Stimulated activated effector memory CD8-positive, alpha-beta T cell treated with anti-CD3 and anti-CD28 coated beads, Interleukin-12 subunit alpha, Interleukin-12 subunit beta, amount 100 ng/mL, for 72 hours (primary cell): ENCODE measurements around the gene LRRN4CL.
"Not testable (repeated sequence)": the region's sequence is repeated elsewhere in the genome, so short reads cannot be mapped to it uniquely, and the experiment has no call there.

Source experiments
- ATAC-seq: fragments of 150-1000 bp; cut with Tn5 transposase; 2 replicates; pipeline ENCODE4 v1.10.0; 2021
- DNase-seq, 2 donors: peaks; one replicate each; pipeline ENCODE4 v3.0.0; 2021 to 2022; ENCODE audit warnings: low spot score in 2 of 2
- H3K27ac Mint-ChIP-seq: one replicate; pipeline ENCODE4 v1.8.0; 2022; ENCODE audit warnings: mild to moderate bottlenecking, mixed read lengths
- H3K36me3 Mint-ChIP-seq: one replicate; pipeline ENCODE4 v1.8.0; 2022; ENCODE audit warnings: mild to moderate bottlenecking, mixed read lengths
- H3K4me1 Mint-ChIP-seq: one replicate; pipeline ENCODE4 v1.8.0; 2022; ENCODE audit warnings: mixed read lengths
- H3K4me3 Mint-ChIP-seq: one replicate; pipeline ENCODE4 v1.8.0; 2022; ENCODE audit warnings: mild to moderate bottlenecking, mixed read lengths
- H3K9me3 Mint-ChIP-seq: one replicate; pipeline ENCODE4 v1.8.0; 2022; ENCODE audit warnings: mixed read lengths

LRRN4CL gene

DNA sequence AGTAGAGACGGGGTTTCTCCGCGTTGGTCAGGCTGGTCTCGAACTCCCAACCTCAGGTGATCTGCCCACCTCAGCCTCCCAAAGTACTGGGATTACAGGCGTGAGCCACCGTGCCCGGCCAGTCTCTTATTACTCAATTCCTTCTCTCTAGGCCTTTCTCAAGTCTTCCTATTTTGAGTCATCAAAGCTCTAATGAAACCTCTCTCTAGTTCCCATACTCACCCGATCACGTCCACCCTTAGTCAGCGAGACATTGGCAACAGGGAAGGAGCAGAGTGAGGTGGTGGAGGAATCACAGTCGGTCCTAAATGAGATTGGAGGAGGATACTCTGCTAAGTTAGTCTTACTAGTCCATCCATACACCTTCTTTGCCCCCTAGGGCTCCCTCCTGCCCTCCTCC, 12.9 kb upstream of the LRRN4CL start:
- DNase-seq (no peak), ATAC-seq (peak; percentile 48)
- peaks cover 25% of the 10 kb centered on the region for H3K4me1 Mint-ChIP-seq
- H3K4me3 Mint-ChIP-seq: no peak overlapping the region
- H3K36me3 Mint-ChIP-seq: peaks cover 66% of the 10 kb centered on the region
- H3K9me3 Mint-ChIP-seq: no peaks in the 10 kb centered on the region
- H3K27ac Mint-ChIP-seq: peak overlapping the region; percentile 76

DNA sequence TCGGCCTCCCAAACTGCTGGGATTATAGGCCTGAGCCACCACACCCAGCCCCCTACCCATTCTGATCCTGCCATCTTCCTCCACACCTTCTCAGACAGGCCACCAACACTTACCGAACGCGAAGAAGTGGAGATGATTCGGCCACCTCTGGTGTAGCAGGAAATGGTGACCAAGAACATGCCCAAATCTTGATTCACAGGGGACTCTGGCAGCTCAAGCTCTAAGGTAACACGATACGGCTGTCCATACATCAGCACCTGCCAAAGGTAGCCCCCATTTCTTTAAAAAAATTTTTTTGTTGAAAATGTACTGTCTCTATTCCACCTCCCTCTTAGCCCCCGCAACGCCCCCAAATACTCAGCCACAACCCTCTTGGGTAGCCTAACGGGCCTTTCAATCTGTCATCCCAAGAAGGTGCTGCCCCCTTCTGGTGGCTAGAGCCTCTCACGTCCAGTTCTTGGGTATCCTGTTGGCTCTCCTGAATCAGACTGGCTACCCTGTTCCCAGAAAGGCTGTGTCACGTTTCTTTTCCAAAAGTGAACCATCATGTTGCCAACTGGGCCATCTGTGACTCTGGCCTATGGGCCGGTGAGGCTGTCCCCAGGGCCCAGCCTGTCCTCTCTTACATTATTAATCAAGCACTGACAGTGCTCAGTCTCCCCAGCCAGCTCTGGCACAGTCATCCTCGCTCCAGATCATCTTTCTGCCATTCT, 5.3 kb upstream of the LRRN4CL start:
- Mint-ChIP-seq H3K36me3 (peaks cover 58% of the 10 kb centered on the region), H3K9me3 (no peaks in the 10 kb centered on the region), H3K4me3 (no peak overlapping the region), H3K27ac (peak overlapping the region; percentile 41), H3K4me1 (peaks cover 9% of the 10 kb centered on the region)
- peak; percentile 85 for ATAC-seq
- peak; percentile 64 to 86 for DNase-seq

DNA sequence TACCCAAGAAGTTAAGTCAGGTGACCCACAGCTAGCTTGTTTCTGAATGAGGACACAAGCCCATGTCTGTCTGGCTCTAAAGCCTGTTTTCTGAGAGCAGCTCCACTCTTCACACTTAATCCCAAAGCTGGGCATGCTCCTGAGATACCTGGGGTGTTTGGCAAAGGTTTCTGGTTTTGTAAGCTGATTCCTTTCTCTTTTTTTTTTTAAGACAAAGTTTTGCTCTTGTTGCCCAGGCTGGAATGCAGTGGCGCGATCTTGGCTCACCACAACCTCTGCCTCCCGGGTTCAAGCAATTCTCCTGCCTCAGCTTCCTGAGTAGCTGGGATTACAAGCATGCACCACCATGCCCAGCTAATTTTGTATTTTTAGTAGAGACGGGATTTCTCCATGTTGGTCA, 4.3 kb upstream of the LRRN4CL start:
- not testable (repeated sequence) for H3K4me3 Mint-ChIP-seq, DNase-seq, H3K27ac Mint-ChIP-seq, ATAC-seq, H3K9me3 Mint-ChIP-seq, H3K4me1 Mint-ChIP-seq
- H3K36me3 Mint-ChIP-seq: peaks cover 57% of the 10 kb centered on the region

DNA sequence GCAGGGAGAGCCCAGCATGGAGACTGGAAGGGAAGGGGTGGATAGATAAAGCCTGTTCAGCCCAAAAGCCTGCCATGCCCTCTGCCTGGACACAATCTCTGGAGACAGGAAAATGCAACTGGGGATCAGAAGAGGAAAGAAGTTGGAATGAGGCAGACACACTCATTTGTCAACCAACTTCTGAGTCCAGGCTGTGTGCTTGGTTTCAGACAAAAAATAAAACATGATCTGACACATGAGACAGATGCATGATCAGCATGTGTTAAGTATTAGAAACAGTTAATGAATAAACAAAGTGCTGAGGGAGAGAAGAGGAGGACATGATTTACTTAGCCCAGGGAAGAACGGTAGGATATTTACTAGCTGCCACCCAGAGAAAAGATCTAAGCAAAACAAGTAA, 839 bp downstream of the LRRN4CL start:
- H3K36me3 Mint-ChIP-seq: peaks cover 26% of the 10 kb centered on the region
- DNase-seq: no peak

DNA sequence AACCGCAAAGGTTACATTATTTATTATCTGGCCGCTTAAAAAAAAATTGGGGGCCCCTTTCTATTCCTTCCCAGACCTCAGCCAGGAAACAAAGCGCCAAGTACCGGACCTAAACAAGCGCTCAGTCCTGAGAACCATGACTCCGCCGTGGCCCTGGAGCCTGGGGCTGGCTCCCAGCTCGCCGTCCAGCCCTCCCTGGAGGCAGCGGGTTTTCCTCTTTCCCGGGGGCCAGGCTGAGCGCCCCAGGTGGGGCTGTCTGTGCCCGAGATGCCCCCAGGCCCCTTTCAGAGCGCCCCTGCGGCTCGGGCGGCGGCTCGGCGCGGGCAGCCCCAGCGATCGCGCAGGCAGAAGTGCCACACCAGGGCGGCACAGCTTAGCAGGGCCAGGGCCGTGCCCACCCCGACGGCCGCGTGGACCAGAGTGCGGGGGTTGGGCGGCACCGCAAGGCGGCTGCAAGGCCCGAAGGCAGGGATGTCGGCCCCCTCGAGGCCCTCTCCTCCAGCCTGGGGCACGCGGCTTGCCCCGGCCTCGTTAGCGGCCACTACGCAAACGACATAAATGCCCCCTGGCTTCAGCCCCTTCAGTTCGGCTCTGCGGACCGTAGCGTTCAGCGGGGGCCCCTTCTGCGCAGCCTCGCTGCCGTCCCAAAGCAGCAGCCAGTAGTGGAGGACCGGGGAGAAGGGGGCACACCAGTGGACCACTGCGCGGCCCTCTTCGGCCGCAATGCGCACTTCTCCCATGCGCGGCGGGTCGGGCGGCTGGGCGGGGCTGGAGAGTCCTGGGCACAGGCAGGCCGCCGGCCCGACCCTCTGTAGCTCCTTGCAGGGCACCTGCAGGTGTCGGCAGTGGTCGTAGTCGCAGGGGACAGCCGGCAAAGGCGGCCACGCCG, 1.6 kb downstream of the LRRN4CL start:
- Mint-ChIP-seq H3K27ac (no peak overlapping the region), H3K9me3 (no peaks in the 10 kb centered on the region), H3K4me3 (no peak overlapping the region), H3K36me3 (peaks cover 23% of the 10 kb centered on the region), H3K4me1 (no peaks in the 10 kb centered on the region)
- peak; percentile 16 for ATAC-seq
- no peak for DNase-seq

More for the DNA sequence above, 839 bp downstream of the LRRN4CL start:
- H3K4me3 Mint-ChIP-seq: no peak overlapping the region
- no peak for ATAC-seq
- H3K4me1 Mint-ChIP-seq: no peaks in the 10 kb centered on the region
- no peaks in the 10 kb centered on the region for H3K9me3 Mint-ChIP-seq
- H3K27ac Mint-ChIP-seq: no peak overlapping the region

DNA sequence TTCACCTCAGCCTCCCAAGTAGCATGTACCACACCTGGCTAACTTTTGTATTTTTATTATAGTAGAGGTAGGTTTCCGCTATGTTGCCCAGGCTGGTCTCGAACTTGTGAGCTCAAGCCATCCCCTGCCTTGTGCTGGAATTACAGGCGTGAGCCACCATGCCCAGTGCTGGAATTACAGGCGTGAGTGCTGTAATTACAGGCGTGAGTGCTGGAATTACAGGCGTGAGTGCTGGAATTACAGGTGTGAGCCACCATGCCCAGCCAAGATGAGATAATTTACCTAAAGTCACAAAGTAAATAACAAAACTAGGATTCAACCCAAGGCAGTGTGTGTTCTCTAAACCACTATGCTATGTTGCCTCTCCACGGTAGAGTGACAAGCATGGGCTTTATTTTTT, 6.8 kb downstream of the LRRN4CL start:
- Mint-ChIP-seq H3K4me1 (peaks cover 21% of the 10 kb centered on the region), H3K9me3 (no peaks in the 10 kb centered on the region), H3K36me3 (peaks cover 18% of the 10 kb centered on the region), H3K4me3 (no peak overlapping the region), H3K27ac (no peak overlapping the region)
- DNase-seq (no peak), ATAC-seq (no peak)

DNA sequence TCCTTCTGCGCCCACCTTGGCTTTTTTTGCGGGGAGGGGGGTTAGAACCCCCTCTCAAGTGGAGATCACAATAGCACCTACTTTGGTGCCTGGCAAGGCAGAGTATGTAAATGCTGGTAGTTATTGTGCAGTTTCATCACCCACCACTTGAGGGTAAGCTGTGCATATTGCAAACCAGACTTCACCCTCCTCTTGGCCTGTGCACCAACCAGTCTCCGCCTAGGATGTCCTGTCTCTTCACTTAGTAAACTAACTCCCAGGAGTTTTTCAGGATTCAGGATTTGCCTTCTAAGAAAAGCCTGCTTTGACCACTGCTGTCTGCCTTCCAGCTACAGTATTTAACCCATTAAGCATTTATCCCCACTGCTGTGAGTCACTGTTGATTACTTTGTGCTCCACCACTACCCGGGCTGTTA, 8.5 kb downstream of the LRRN4CL start:
- H3K36me3 Mint-ChIP-seq: peaks cover 35% of the 10 kb centered on the region
- no peak overlapping the region for H3K27ac Mint-ChIP-seq
- no peaks in the 10 kb centered on the region for H3K9me3 Mint-ChIP-seq
- H3K4me1 Mint-ChIP-seq: peaks cover 36% of the 10 kb centered on the region
- H3K4me3 Mint-ChIP-seq: peak overlapping the region; percentile 91
- ATAC-seq (peak; percentile 81), DNase-seq (peak in 1 of 2 donors; percentile 65)

DNA sequence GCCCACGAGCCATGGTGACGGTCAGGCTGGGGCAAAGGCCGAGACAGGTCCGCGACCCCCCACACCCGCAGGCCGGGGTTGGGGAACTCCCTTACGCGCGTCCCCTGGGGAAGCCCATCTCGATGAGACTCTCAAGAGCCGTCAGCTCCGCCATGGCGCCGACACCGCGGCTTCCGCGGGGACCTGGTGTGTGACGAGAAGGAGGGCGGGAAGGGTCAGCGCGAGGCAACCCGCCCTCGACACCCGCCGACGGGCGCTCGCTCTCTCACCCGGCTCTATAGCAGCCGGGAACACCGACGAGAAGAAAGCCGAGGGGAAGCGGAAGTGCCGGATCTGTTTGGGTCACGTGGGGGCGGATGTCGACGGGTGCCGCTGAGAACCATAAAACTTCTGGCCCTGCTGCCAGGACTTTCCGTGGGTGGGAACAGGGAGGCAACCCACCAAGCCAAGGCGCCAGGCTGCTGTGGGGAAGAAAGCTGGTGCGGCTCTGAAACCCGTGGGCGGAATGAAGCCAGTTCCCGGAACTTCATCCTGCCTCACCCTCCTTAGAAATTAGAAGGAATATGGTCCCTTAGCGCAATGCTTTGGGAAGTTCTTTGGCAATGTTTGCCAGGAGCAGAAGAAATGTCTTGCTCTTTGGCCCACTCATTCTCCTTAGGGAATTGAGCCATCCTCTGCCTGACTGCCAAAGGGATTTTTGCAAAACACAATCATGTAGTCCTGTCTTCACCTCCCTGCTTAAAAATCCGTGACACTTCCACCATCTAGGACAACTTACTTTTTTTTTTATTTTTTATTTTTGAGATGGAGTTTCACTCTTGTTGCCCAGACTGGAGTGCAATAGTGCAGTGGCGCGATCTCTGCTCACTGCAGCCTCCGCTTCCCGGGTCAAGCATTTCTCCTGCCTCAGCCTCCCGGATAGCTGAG, 10.3 kb downstream of the LRRN4CL start, which contains the start of gene UBXN1:
TSS of gene UBXN1 (minus strand) at position 304 of the 927 bp plus-strand sequence. CDS start at position 154, 150 bp downstream.
- peaks cover 42% of the 10 kb centered on the region for H3K4me1 Mint-ChIP-seq
- H3K9me3 Mint-ChIP-seq: no peaks in the 10 kb centered on the region
- H3K36me3 Mint-ChIP-seq: peaks cover 52% of the 10 kb centered on the region
- H3K27ac Mint-ChIP-seq: peak within 1 kb of the TSS; percentile 97
- peak within 1 kb of the TSS; percentile 91 for H3K4me3 Mint-ChIP-seq
- DNase-seq: peak; percentile 60 to 90
- ATAC-seq: peak; percentile 91

DNA sequence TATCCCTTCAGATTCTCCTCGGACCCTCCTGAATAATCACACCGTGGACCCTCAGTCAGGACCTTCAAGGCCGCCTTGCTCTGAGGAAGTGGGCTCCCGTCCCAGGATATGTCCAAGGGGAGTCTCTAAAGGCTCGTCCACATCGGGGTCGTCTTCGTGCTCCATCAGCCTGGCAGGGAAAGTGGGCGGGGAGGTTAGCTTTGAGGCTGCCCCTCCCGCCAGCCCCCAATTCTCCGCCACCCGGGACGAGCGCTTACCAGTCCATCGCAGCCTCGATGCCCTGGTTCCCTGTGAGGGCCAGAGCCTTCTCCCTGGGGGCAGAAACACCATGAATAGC, 10.9 kb downstream of the LRRN4CL start:
- peak in 1 of 2 donors; percentile 56 for DNase-seq
- peaks cover 42% of the 10 kb centered on the region for H3K4me1 Mint-ChIP-seq
- ATAC-seq: no peak
- H3K36me3 Mint-ChIP-seq: peaks cover 58% of the 10 kb centered on the region
- H3K27ac Mint-ChIP-seq: peak overlapping the region; percentile 97
- no peaks in the 10 kb centered on the region for H3K9me3 Mint-ChIP-seq
- peak overlapping the region; percentile 91 for H3K4me3 Mint-ChIP-seq

DNA sequence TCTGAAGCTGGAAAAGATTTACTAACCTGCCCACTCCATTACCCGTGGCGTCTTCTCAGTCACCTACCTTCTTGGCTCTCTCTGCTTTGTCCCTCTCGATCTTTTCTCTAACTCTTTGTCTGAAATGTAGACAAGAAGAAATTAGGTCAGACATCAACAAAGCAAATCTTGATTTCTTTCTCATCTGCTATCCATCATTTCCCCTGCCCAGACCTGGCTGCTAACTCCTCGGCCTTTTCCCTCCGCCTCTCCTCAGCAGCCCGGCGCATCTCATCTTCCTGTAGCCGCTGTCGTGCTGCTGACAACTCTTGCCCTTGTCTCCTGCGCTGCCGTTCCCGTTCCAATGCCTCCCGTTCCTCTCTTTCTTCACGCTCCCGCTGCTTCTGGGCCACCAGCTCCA, 11.6 kb downstream of the LRRN4CL start:
- Mint-ChIP-seq H3K27ac (peak overlapping the region; percentile 97), H3K4me3 (peak overlapping the region; percentile 91), H3K9me3 (no peaks in the 10 kb centered on the region), H3K36me3 (peaks cover 64% of the 10 kb centered on the region), H3K4me1 (peaks cover 42% of the 10 kb centered on the region)
- DNase-seq (no peak), ATAC-seq (no peak)

DNA sequence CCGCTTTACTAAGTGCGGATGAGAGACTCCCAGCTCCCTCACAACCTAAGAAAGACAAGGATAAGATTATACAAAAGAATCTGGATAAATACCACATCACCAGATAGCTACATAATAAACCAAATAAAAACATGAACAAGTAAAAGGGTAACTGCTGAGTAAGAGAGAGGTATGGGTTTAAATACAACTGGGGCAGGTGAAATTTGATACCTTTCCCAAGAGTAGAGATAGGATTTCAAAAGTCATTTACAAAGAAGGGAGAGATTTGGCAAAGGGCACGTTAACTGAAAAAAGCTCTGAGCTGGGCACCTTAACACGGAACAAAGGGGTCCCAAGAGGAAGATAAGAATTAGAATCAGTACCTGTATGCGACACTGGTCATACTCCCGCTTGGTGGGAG, 12.2 kb downstream of the LRRN4CL start:
- Mint-ChIP-seq H3K4me1 (peaks cover 42% of the 10 kb centered on the region), H3K36me3 (peaks cover 70% of the 10 kb centered on the region), H3K27ac (peak overlapping the region; percentile 97), H3K4me3 (peak overlapping the region; percentile 91), H3K9me3 (no peaks in the 10 kb centered on the region)
- no peak for ATAC-seq
- DNase-seq: no peak

DNA sequence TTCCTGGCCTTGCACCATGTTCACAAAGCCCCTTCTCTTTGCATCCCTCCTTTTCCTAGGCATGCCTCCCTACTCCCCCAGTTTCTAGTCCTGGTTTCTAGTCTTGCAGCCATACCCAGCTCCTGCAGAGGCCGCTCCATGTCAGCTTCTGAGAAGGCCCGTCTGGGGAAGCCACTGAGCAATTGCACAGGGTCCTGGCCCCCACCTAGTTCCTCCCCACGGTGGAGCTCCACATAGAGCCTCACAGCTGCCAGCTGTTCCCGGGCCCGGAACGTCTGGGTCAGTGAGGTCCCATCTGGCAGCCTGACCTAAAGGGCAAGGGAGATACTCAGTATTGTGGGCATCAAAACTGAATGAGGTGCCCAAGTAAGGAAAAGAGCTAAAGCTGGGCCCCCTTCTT, 12.6 kb downstream of the LRRN4CL start:
- Mint-ChIP-seq H3K27ac (peak overlapping the region; percentile 97), H3K36me3 (peaks cover 74% of the 10 kb centered on the region), H3K4me1 (peaks cover 42% of the 10 kb centered on the region), H3K4me3 (peak overlapping the region; percentile 91), H3K9me3 (no peaks in the 10 kb centered on the region)
- DNase-seq (no peak), ATAC-seq (no peak)

DNA sequence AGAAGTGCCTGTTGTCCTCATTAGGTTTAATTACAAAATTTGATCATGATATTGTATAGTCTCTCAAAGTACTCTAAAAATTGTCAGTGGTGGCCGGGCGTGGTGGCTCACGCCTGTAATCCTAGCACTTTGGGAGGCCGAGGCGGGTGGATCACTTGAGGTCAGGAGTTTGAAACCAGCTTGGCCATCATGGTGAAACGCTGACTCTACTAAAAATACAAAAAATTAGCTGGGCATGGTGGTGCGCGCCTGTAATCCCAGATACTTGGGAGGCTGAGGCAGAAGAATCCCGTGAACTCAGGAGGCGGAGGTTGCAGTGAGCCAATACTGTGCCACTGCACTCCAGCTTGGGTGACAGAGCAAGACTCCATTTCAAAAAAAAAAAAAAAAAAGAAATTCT, 13.9 kb downstream of the LRRN4CL start:
- ATAC-seq, H3K27ac Mint-ChIP-seq, DNase-seq, H3K9me3 Mint-ChIP-seq, H3K4me3 Mint-ChIP-seq: not testable (repeated sequence)
- Mint-ChIP-seq H3K4me1 (peaks cover 48% of the 10 kb centered on the region), H3K36me3 (peaks cover 82% of the 10 kb centered on the region)

DNA sequence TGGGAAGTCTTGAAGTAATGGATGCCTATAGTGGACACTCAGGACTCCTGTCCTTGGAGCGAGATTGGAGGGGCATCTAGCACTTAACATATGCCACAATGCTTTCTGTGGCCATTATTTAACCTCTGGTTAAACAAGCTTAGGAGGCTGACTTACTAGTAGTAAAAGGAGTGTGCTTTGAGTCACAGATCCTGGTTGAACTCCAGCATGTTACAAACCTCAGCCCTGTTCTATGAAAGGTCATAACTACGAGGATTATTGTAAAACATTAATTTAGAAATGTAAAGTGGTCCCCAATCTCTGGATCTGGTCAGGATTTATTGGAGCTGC, 16.2 kb downstream of the LRRN4CL start:
- peak overlapping the region; percentile 97 for H3K27ac Mint-ChIP-seq
- ATAC-seq: no peak
- peak overlapping the region; percentile 99 for H3K4me3 Mint-ChIP-seq
- peaks cover 96% of the 10 kb centered on the region for H3K36me3 Mint-ChIP-seq
- no peaks in the 10 kb centered on the region for H3K9me3 Mint-ChIP-seq
- H3K4me1 Mint-ChIP-seq: peaks cover 49% of the 10 kb centered on the region
- DNase-seq: no peak
